ENCODE measurements around the gene TLX1.
A peak's percentile ranks its signal among the peaks of the same experiment; 100 is the strongest.

TLX1 gene

DNA sequence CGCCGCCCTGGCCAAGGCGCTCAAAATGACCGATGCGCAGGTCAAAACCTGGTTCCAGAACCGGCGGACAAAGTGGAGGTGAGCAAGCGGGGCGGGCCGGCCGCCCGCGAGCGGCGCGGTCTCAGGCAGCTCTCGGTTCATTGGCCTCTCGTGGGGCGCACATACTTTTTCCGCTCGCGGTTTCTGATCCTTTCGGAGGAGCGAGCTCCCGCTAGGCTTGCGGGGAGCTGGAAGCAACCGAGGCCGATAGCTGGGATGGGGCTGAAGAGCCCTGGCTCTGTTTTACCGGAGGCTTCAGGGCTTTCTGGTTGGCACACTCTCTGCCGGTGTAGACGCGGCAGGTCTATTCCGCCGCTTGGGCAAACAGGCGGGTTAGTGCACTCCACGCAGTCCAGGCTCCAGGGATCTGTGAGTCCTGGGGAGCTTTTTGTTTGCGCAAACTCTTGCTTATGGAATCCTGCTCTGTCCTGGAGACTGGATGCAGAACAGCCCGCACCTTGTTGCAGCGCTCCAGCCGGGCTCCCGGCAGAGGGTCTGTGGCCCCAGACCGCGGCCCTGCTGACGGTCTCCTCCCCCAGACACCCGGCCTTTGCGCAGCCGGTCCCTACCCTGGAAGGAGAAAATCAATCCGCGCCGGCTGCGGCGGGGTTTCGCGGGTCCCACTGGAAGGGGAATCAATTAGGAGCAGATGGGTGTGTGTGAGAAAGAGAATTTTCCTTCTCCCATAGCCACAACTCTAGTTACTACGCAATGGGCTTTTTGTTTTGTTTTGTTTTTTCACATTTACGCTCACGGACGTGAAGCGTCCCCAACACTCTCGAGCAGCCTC, 3.4 kb downstream of the TLX1 start:
- no peak for DNase-seq (ENCODE audit: low spot score)

GRCh38 chr10:101135141-101136006, 4.3 kb downstream of the TLX1 start:
- DNase-seq (ENCODE audit: low spot score): no peak

DNA sequence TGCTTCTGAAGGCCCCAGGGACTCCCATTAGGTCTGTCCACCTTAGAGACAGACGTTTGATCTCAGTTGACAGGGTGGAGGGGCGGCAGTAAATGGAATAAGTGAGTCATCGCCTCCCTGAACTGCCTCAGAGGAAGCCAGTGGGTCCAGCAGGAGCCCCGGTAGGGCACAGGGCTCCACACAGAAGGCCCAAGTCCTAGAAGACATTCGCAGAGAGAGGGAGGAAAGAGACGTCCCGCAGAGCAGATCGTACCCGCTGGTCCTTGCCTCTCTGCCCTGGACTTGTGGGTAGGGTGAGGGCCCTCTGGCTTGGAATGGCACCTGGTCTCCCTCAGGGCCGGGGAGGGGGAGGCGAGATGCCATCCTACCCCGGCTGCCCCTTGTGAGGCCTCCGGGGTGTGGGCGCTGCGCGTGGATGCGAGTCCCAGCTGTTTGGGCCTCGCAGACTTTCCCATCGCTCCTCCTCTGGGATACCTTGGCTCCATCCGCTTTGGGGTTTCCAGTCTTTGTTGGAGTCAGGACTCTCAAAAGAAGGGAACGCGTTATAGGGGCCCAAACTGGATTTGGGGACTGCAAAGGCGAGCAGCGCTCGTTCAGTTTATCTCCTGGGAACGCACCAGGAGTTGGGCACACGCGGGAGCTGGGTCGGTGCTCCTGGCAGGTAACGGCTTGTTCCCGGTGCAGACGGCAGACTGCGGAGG, 5.1 kb downstream of the TLX1 start:
- DNase-seq (ENCODE audit: low spot score): no peak

DNA sequence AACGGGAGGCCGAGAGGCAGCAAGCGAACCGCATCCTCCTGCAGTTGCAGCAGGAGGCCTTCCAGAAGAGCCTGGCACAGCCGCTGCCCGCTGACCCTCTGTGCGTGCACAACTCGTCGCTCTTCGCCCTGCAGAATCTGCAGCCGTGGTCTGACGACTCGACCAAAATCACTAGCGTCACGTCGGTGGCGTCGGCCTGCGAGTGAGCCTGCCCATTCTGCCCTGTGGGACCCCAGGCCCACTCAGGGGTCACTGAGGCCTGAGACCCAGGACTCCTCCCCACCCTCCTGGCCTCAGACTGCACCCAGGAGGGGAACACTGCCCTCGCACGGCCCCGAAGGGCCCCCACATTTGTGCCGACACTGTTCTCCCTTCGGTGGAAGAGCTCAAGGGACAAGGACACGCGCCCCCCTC, 5.6 kb downstream of the TLX1 start:
- DNase-seq (ENCODE audit: low spot score): no peak

- DNase-seq (ENCODE audit: low spot score): no peak
These were observed 6.2 kb downstream of the TLX1 start for GRCh38 chr10:101137271-101137670.

- no peak for DNase-seq (ENCODE audit: low spot score)
These were observed 7.8 kb downstream of the TLX1 start for GRCh38 chr10:101138788-101139420.

GRCh38 chr10:101139421-101139911, 8.4 kb downstream of the TLX1 start:
- DNase-seq (ENCODE audit: low spot score): no peak

- no peak for DNase-seq (ENCODE audit: low spot score)
These were observed 9.2 kb downstream of the TLX1 start for GRCh38 chr10:101140084-101140949.

GRCh38 chr10:101140950-101141615, 10.0 kb downstream of the TLX1 start:
- DNase-seq (ENCODE audit: low spot score): no peak

- peak; percentile 79 for DNase-seq (ENCODE audit: low spot score)
These were observed 10.8 kb downstream of the TLX1 start for GRCh38 chr10:101141616-101142532.

DNA sequence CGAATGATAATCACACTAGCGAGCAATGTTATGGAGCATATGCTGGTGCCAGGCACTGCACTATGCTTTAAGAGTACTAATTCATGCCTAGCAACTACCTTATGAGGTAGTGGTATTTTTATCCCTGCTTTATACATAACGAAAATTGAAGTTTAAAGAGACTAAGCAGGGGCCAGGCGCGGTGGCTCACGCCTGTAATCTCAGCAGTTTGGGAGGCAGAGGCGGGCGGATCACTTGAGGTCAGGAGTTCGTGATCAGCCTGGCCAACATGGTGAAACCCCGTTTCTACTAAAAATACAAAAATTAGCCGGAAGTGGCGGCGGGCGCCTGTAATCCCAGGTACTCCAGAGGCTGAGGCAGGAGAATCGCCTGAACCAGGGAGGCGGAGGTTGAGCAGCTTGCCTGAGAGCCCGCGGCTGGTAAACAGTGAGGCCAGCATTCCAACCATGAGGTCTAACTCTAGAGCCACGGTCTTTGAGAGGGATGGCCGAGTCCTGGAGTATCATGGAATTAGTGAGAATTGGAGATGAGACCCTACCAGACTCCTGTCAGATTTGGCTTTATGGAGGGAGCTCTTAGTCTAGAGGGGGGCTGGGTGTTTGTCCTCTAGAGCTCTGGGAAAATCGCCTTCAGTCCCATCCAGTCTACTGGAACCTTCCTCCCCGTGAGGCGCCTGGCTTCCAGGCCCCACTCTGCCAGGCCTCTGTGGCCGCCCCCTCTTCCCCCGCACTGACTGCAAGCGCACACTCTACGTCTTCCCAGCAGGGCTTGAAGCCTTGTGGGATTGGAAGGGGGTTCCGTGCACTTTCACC, 11.6 kb downstream of the TLX1 start:
- DNase-seq (ENCODE audit: low spot score): no peak

DNA sequence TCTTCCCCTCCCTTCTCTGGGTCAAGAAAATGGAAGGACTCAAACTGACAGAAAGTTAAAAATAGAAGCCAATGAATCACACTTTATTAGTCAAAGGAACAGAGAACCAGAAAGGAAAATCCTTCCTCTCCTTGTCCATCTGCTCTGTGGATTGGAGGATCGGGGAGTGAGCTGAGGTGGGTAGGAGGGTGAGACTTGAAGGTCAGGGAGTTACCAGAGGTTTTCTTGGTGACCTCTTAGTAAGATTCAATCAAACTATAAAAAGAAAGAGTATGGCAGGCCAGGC, 12.2 kb downstream of the TLX1 start:
- no peak for DNase-seq (ENCODE audit: low spot score)

DNA sequence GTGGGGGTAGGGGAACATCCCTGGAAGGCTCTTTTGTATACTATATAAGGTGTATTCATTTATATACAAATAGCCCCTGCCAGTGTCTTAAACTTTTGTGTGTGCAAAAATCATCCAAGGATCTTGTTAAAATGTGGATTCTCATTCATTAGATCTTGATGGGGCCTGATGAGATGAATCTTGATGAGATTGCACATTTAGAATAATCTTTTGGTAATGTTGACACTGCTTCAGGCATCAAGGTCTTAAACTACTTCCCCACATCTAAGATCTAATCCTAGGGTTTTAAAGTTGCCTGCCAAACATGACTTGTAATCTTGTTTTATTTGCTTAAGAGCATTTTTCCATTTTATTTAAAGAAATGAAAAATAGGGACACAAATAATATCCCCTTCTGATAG, 13.0 kb downstream of the TLX1 start:
- no peak for DNase-seq (ENCODE audit: low spot score)

DNA sequence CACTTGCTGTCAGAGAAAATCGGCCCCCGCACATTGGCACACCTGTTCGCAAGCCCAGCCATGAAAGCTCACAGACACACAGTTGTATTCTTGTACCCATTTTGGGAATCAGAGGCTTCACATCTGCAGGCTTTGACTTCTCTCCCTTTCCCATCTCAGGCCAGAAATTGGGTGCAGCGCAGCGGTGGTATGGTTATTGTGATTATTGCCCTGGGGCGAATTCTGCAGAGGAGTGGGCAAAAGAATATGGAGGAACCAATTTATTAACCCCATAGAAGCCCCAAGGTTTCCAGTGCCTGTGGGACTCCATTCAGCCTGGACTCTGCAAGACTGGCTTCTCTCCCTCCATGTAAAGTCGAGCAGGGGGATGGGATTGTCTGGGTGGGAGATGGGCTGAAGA, 14.0 kb downstream of the TLX1 start:
- DNase-seq (ENCODE audit: low spot score): no peak

GRCh38 chr10:101145750-101146391, 14.8 kb downstream of the TLX1 start:
- no peak for DNase-seq (ENCODE audit: low spot score)

GRCh38 chr10:101146392-101147251, 15.5 kb downstream of the TLX1 start:
- DNase-seq (ENCODE audit: low spot score): no peak

DNA sequence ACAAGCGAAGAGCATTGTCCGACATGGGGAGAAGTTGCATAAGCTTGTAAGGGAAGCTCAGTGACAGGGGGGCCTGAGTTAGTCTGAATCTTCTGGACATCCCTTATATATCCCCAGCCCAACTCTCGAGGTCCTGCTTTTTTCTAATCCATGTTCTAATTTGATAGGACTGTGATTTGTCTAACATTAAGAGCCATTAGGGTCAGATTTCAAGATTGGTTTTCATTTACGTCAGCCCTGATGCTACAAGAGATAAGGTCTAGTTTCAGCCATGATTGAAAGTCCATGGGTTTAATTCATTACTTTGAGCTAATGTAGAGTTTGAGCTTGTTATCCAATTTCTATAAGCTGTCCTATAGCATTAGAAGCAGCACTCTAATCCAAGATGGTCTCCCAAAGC, 20.3 kb downstream of the TLX1 start:
- no peak for DNase-seq (ENCODE audit: low spot score)

All from LoVo (cell line).